EL (cell line): ENCODE measurements around the gene SHTN1.

Source experiments
- DNase-seq: peaks from one replicate; pipeline ENCODE4 v3.0.0-alpha.2; 2016

Gene SHTN1

DNA sequence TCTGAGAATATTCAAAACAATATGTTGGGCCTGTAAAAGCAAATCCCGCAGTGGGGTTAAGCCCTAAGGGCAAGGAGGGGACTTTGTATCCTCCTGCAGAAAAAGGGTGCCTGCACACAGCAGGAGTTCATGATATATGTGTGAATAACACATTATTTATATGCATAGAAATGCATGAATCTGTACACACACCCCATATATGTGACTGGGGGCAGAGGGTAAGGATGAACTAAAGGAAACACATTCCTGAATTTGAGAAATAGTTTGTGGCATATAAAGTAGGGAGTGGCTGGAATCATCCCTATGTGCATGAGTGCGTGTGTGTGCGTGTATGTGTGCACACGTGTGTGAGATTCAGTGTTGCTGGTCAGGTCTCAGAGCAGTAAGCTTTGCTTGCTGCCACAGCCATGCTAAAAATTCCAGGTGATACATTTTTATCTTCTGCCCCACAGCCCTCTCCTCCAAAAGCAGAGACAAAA, 136.8 kb downstream of the SHTN1 start:
- no peak for DNase-seq

DNA sequence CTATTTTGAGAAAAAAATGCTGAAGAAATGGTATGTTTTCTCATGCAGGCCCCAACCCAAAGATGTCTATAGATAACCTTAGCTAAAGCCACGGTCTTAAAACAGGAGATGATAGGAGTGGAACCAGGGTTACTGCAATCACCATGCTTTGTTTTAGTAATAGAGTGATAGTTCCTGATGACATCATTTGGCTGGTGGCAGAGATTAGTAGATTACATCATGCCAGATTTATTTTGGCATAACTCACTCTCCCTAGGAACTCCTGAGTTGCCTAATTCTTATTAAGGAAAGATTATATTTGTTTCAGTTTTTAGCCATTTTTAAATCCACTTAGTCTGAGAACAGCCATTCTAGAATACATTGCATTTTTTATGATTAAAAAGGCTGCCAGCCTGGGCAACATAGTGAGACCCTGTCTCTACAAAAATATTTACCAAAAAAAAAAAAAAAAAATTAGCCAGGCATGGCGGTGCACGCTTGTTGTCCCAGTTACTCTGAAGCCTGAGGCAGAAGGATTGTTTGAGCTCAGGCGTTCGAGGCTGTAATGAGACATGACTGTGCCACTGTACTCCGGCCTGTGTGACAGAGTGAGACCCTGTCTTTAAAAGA, 137.9 kb downstream of the SHTN1 start:
- DNase-seq = peak; percentile 39

DNA sequence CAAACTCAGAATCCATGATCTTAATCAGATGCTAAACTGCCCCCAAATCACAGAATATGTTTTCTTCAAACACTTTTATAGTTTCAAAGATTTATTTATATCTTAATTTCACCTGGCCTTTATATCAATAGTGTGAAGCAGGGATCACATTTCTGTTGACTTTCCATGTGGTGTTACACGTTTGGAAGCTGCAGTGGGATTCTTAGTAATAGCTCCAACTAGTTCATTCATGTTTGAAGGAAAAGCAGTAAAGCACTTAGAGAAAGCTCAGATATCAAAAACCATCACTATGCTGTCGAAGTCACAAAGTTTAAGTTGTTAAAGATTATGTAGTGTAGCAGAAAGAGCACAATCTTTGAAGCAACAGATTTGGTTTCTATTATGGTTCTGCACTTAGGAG, 138.9 kb downstream of the SHTN1 start:
- no peak for DNase-seq

DNA sequence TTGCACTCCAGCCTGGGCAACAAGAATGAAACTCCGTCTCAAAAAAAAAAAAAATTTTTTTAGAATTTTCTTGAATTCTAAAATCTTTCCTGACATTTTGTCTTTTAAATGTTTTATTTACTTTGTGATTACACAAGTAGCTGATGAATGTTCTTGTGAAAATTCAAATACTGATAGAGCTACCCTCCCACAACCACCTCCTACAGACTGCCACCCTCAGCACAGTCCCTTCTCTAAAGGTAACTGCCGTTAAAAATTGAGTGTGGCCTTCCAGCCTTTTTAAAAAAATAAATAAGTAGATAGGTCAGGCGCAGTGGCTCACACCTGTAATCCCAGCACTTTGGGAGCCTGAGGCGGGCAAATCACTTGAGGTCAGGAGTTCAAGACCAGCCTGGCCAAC, 140.6 kb downstream of the SHTN1 start:
- DNase-seq = no peak

DNA sequence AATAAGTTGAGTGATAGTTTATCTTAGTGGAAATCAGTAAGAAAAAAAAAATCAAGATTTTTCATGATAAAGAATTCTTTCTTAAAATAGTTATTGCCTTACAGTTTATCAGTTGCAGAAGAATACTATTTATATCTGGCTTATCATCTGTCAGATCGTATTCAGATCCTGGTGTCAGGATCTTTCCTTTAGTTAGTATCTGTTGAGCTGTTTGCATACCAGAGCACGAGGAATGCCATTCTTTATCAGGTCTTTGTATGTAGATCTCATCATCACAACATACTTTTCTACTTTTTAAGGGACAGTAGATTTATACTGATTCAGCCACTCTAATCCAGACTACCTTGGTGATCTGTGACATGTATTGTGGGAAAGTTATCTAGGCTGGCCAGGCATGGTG, 143.2 kb downstream of the SHTN1 start:
- no peak for DNase-seq

DNA sequence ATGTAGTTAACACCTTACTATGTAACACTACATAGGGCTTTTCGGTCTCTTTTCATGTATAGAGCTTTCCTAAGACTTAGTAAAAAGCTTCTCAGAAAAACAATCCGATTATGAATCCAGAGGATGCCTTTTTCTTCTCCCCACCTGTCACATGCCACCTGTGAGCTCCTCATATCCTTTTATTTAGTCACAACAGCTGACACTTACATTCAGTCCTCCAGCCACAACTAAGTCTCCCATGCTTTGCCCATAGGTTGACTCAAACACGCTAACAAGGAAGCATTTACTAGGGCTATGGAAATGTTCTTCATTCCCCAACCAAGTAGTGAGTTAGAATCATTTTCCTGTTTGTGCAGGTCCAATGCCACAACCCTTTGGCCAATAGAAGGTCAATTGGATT, 147.8 kb downstream of the SHTN1 start:
- DNase-seq = no peak

DNA sequence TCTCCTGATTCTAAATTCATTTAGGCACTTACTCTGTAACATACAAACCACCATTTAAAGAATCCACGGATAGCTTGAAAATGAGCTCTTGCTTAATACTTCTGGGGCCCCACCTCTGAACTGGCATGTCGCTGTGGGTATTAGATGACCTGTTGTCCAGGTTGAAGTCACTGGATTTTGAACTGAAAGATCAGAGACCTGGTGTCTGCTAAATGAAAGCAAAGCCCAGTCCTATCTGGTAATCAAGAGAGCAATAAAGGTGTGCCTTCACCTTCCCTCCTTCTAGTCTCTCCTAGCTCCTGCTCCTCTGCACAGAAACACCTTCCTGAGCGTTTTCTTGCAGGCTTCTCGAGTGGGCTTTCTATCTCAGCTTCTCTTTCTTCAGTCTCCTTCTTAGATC, 151.3 kb downstream of the SHTN1 start:
- DNase-seq = no peak

DNA sequence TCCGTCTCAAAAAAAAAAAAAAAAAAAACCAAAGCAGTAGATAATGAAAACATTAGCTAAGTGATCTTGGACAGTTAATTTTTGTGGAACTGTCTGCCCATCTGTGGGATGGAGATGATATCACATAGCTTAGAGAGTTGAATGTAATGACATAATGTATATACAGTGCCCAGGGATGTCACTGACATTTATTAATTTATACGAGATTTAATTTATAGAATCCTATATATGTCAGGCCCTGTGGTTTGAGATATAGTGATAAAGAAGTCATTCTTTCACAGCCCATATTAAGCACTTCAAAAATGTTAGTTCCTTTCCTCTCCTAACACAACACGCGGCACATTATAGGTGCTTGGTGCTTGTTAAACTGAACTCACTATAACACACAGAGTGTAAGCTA, 151.7 kb downstream of the SHTN1 start:
- DNase-seq = no peak

DNA sequence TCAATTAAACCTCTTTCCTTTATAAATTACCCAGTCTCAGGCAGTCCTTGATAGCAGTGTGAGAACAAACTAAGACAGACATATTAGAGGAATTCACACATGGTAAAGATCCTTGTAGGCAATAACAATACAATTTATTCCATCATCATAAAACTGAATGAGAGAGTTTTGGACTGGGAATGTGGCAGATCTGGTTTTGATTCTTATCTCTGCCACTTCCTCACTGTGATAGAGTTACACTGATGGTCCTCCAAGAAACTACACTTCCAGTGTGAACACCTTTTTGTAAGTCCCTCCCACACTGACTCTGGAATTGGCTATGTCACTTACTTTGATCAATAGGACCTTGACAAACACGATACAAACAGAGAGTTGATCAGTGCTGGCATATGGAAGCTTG, 152.7 kb downstream of the SHTN1 start:
- DNase-seq = no peak

DNA sequence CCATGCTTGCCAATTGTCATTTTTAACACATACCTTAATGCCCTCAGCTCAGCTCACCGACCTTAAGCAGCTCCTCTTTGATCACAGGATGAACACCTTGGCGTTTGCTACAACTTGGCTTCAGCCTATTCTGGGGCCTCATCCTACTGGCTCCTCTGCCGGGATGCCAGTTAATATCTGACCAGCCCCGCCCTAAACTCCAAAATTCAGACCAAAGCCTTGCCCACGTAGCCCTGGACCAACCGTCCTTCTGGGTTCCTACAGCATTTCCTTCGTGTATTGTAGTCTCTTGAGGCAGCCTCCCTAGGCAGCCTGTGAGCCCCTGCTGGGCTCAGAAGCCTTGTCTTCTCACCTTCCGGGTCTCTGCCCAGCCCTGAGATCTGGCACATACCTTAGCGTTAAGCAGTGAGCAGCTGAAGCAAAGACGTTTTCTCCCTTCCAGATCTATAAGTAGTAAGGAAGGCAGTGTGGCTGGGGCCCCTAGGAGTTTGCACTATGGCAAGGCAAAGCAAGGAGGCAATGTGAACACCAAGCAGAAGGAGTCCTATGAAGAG, 154.9 kb downstream of the SHTN1 start:
- DNase-seq = no peak

DNA sequence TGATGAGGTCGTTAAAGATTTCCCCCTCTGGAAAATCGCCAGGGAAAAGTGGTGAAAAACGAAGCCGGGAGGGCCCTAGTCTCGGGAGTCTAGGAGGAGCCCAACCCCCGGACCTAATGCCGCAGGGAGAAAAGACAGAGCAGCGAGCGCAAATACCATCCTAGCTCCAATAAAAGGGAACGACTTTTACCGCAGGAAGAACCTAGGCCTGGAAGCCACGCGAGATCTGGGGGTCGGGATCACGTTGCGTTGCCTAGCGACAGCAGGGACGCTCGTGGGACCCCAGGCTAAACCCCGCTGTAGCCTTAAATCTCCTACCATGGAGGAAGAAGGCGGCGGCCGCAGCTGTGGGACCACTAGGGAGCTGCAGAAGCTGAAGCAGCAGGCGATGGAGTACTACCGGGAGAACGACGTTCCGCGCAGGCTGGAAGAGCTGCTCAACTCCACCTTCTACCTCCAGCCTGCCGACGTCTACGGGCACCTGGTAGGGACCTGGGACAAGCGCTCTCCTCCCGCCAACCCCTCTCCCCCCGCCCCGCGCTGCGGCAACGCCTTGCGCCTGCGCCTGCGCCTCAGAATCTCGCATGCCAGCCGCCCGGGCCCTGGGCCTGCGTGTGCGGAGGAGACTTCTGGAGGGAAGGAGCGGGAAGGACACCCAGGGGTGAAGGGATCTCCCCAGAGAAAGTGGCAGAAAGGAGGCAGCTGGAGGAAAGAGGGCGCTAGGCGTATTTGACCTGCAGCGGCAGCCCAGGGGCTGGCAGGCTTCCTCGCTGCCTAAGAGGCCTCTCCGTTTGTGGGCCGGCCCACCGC, 155.5 kb downstream of the SHTN1 start, which contains the start of gene ENO4:
TSS of gene ENO4 (plus strand) at position 252 of the 810 bp plus-strand sequence. CDS start at position 320, 68 bp downstream.
- DNase-seq = peak; percentile 81

DNA sequence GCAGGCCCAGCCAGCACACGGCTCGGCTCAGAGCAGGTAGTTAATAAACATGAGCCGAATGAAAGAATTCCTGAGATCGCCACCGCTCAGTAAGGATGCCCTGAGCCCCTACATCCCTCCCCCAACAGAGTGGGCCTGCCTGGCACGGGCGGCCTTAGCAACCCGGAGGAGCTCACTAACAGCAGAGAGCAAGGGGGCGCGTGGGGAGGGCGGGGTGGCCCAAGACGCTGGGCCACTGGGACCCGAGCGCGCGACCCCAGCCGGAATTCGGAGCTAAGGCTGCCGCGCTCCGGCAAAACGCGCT, 156.1 kb downstream of the SHTN1 start:
- DNase-seq = no peak

DNA sequence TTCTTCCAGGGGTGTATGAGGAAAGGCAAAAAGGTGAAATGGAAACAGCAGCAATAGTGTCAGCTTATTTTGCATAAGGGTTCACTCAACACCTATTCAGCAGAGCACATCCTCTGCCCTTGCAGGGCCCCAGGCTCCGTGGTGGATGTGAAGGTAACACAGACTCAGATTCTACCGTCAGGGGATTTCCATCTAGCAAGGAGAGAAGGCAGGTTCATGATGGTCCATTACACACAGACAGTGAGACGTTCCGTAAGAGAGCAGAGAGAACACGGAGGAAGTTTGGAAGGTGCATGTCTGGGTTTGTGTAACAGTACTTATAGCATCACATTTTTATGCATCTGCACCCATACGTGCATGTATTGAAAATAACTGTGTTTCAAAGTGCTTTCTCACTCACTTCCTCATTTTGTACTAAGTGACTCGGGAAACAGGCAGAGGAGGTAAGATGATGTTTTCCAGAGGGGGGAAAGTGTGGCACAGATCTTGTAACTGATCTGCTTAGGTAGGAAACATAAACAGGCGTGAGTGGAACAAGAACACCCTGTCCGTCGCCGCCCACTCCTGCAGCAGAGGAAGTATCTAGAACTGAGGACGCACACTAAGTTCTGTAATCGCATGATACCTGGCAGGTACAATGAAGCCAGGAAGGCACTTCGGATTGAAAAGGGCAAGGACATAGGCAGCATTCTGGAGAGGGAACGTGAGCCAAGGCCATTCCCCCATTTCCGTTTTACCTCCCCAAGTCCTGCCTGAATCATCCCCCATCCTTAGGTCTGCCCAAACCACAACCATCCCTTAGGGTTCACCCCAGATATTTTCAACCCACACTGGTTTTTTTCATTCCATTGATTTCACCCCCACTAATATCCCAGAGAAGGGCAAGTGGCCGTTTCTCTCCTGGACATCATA, 156.7 kb downstream of the SHTN1 start:
- DNase-seq = peak; percentile 62

DNA sequence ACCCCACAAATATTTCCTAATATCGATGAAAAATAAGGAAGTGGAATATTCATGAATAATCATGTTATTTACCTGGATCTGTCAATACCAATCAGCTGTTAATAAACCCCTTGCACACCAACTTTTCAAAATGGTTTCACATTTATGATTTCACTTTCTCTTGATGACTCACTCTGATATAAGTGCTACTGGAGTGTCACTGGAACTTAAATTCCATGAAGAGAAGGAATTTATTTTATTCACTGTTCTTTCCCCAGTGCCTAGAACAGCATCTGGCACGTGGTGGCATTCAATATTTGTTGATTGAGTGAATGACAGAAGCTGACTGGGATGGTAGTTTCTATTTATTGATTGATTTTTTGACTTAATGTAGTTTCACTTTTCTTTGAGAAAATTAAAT, 159.2 kb downstream of the SHTN1 start:
- DNase-seq = no peak

DNA sequence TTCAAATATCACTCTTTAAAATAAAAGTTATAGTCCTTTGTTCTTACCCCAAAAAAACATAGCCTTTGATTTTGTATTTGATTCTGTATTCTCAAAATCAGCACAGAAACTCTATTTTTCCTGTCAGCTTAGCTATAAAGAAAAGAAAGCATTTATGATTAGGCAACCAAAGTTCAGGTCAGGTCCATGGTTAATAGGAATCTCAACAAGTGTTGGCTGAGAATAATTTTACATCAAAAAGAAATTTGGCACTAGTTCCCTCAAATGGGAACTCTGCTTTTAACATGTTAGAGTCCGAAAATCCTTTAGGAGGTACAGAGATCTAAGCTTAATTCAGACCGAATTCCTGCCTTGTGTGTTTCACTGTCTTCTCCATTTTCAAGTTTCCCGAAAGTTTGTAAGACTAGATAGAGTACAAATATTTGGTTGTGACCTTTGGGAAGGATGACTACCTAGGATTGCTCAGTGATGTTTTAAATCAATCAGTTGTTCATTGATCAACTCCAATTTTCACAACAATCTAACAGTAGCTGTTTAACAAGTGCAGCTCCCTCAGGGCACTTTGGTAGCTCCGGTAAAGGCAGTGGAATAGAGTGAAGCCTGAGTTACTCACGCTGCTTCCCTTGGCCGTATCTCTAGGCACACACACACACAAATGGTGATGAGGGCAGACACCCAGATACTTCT, 164.5 kb downstream of the SHTN1 start:
- DNase-seq = no peak

DNA sequence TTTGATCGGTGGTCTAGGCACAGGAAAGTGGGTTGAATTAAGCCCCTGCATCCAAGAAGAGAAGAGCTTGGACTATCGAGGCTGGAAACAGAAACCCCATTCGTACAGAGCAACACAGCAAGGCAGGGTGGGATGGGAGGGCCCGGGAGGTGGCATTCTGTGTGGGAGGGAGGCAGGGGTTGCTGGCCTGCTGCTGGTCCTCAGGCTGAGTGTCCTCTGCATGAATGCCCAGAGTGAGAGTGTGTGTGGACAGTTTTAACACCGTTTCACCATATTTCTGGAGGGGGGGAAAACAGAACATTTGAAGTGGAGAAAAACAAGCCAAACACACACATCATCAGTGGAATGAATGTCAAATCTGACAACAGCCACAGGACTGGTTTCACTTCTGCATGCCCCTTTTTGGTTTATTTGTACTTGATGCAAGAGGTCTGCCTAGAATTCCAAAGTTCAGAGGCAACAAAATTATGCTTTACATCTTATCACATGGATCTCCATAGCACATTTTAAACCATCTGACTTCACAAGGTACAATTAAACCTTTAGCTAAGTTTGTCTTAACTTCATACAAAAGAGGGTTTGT, 166.8 kb downstream of the SHTN1 start:
- DNase-seq = no peak

DNA sequence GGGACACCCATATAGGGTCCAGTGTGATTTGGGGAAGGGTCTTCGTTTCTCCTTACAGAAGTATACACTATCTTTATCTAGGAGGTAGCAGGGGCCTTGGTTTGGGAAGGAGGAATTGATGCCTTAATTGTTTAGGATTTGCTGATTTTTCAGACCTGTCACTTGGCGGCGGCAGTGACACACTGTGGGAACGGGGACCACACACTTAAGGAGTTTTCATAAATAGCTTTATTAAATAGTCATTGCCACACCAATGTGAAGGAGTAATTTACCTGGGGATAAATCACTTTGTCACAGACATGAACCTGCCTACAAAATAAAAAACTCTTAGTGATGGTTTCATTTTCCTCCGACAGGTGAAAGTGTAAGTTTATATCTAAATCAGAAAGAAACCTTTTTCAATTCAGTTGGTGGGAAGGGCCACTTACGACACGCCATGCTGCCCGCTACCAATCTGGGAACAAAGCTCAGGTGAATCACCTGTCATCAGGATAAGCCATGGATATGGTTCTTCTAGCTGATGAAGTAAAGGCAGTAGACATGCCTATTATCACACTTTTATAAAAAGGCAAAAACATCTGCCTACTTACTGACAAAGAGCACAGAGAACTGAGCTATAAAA, 168.0 kb downstream of the SHTN1 start:
- DNase-seq = no peak

DNA sequence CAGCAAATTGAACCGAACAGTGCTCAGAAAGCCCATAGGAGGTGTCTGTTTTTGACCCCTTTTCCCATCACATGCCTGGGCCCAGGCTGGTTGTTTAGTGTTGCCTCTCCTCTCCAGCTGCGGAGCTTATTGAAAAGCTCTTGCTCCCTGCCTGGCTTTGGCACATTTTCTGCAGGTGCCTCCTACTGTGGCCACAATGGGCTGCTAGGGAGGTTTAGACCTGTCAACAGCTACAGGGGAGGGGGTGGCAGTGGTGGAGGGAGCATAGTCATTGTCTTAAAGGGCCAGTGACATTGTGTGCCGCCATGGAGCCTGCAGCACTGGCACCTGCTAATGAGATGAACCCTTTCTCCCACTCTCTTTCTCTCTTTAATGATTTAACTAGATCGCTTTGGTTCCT, 168.9 kb downstream of the SHTN1 start:
- DNase-seq = no peak

DNA sequence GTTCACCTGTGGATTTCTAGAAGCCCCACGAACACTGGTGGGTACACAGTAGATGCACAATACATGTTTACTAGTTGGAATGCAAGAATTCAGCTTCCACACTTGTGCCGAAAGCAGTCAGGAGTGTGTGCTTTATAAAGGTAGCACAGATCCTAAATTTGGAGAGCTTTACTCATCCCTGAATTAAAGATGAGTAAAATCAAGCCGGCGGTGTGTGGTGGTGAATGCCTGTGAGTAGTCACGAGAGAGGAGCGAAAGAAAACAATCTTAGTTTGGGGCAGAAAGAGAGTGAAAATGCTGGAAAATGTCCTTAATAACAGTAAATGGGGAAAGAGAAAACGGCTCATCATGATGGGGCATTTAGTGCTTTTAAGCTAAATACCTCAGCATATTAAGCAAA, 169.3 kb downstream of the SHTN1 start:
- no peak for DNase-seq

DNA sequence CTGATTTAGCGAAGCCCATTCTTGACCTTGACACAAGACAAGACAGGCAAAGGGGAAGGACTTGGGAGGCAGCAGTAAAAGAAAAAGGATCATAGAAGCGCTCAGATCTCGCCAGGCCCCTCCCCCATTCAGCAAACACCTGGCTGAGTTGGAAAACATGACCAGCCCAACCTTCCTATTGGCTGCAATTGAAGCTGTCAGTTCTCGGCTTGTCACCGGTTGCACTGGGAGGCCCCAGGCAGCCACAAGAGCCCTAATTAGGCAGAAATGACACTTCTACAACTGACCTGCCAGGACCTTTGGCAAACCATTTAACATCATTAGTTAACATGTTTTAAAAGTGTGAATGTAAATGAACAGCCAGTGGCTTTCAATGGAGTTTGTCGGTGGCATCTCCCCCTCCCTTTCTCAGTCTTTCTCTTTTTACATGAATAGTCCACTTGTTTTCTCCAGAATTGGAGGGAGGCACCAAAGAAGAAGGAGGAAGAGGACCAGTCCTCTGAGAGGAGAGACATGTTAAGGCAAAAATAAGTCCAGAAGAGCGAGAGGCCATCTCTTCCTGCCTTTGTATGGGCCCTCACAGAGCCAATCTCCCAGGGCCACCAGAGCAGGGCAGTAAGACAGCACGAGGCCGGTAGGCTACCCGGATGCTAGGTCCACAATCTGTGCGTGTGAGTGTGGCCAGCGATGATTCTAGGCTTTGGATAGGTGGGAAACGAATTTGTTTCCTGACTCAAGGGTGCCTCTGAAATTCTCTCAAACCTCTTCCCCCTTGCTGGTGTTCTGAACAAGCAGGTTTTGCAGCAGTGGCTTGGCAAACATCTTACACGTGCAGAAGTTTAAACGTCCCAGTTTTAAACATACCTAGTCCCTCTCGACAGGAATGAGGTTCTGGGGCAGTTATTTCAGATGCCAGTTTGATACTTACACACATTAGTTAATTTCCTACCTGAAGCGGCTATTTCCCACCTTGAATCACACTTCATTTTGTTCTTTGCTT, 170.7 kb downstream of the SHTN1 start:
- no peak for DNase-seq

DNA sequence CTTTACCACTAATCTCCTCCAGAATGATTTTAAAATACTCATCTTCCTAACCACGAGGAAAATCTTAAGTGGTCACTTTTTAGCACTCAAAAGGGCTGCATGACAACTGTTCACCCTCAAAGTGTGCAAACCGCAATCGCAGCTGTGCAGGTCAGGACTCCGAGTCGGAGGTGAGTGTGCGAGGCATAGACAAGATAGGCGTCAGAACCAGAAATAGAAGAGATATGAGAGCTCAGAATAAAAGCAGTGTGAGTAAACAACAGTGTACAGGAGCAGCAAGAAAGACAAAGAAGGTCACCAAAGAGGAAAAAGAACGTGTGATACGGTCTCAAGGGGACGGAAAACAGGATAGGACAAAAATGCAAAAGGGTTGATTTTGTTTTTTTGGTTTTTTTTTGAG, 173.2 kb downstream of the SHTN1 start:
- no peak for DNase-seq
